Measurements from ENCODE around the gene ELP5.
"Not testable (repeated sequence)": the region's sequence is repeated elsewhere in the genome, so short reads cannot be mapped to it uniquely, and the experiment has no call there.

The ELP5 gene

DNA sequence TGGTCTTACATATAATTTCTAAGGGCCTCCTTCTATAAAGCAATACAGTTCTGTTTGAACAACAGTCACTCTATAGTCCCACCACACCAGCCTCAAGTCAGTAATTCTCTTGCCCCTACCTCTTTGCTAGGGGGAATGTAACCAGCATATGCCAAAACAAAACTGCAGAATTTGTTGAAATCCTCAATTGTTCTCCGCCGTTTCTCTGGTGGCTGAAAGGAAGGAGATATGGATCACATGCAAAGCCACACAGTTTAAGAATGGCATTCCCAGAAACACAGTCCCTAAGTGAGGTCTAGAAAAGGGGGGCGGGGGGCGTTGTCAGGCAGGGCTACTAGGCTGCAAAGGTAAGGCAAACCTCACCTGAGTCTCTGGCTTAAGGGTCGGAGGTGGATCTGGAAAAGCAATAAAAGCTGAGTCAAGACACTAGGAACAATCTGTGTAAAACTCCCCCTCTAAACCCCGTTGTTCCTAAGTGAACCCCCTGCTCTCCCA, 14.7 kb upstream of the ELP5 start:
- DNase-seq = no peak

DNA sequence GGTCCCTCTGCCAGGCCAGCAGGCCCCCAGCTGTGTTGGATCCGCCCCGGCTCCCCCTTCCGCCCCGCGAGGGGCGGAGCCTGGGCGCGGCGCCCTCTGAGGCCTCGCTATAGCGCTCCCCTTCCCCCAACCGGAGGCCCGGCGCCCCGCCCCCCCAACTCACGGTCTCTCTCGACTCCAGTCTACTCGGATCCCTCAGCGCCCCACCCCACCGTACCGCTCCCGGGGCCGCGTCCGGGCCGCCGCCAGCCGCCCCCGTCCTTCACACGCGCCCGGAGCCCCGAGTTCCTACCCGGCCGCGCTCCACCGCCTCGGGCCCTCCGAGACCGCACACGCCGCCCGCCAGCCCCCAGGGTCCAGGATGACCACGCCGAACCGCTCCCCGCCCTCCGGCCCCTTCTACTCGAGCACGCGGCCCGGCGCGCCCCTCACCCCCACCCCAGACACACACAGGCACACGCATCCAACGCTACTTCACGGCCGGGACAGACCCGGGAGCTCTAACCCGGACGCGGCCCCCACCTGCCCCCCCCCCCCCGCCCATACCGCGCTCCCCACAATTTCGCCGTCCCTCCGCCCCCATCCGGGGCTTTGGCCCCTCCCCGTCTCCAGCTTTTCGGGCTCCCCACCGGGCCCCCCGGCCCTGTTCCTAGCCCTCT, 14.1 kb upstream of the ELP5 start:
- peak; percentile 61 to 89 (median 79) for DNase-seq

GRCh38 chr17:7238420-7239090, 13.5 kb upstream of the ELP5 start:
- DNase-seq = peak in 1 of 3 donors; percentile 54

DNA sequence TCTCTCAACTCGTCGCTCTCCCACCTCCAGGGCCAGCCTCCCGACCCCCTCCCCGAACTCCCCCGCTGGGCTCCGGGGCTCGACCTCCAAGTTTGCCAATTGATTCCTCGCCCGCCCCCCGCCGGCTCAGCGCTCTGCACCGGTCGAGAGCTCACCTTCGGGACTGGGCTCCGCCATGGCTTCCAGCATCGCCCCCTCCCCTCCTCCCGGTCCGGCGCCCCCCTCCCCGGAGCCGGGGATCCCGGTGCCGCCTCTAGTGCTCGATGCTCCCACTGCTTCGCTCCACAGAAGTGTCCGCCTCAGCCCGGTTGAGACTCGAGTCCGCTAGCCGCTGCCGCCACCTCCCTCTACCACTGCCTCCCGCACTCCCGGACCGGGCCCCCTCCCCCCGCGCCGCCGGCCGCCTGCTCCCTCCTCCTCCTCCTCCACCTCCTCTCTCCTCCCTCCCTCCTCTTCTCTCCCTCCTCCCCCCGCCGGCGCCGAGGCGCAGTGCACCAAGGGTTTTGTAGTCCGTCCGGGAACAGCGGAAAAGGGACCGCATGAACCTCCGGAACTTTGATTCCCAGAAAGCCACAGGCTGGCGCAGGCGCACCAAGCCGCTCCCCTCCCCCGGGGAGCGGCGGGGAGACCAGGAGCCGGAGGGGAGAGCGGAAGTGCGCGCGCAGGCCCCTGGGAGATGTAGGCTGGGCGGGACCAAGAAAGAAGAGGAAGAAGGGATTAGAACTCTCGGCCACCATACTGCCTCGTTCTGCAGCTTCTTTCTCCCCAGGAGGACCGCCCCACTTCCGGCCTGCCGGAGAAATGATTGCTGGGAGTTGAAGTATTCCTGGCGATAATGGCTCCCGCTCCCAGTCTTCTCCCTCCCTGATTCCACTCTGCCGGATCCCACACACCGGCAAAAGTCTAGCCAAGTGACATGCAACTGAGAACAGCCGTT, 12.7 kb upstream of the ELP5 start, which contains the start of gene PHF23:
Gene PHF23, minus strand, starts transcription at position 367 of the 937 bp plus-strand sequence. Its CDS starts 178 bp downstream, at position 189.
- DNase-seq = peak; percentile 99 to 100 (median 100)

DNA sequence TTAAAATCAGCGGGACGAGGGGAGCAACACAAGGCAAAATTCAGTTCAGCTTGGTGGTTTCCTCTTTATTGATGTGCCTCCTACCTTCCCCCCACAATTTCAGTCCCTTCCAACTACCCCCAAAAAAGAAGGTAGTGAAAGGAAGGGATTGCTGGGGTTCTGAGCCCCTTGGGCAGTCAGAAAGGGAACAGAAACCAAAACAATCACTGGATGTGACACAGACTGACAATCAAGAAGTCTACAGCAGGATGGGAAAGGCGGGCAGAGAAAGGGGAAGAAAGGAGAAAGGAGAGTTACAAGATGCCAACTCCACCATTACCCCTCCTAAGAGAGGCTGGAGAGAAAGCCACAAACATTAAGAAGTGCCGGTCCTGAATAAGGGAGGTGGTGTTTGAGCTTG, 11.6 kb upstream of the ELP5 start:
- DNase-seq = peak; percentile 80 to 88 (median 81)

DNA sequence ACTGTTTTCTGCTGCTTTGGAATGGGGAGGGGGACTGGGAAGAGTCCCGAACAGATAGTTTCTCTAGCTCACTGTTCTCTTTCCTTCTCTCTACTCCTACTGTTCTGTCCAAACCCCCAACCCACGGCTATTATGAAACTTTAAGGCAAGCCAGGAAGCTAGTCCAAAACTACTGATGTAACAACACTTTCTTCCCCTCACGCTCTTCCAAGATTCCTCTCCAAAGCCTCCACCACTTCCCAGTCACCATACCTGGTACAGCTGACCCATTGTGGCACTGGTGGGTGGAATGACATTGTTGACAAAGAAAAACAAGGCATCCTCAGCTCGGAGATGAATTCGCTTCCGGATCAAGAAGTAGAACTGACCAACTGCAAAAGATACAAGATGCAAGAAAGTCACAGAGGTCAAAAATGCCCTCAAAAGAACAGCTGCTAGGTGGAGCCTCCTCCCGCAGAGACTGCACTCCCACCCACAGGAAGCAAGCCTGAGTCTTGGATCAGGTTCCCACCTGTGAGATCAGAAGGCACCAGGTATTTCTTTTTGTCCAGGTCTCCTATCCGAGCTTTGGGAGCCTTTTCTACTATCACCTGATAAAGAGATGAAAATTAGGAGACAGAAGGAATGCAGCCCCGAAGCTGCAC, 10.8 kb upstream of the ELP5 start:
- peak in 2 of 3 donors; percentile 50 to 58 for DNase-seq

DNA sequence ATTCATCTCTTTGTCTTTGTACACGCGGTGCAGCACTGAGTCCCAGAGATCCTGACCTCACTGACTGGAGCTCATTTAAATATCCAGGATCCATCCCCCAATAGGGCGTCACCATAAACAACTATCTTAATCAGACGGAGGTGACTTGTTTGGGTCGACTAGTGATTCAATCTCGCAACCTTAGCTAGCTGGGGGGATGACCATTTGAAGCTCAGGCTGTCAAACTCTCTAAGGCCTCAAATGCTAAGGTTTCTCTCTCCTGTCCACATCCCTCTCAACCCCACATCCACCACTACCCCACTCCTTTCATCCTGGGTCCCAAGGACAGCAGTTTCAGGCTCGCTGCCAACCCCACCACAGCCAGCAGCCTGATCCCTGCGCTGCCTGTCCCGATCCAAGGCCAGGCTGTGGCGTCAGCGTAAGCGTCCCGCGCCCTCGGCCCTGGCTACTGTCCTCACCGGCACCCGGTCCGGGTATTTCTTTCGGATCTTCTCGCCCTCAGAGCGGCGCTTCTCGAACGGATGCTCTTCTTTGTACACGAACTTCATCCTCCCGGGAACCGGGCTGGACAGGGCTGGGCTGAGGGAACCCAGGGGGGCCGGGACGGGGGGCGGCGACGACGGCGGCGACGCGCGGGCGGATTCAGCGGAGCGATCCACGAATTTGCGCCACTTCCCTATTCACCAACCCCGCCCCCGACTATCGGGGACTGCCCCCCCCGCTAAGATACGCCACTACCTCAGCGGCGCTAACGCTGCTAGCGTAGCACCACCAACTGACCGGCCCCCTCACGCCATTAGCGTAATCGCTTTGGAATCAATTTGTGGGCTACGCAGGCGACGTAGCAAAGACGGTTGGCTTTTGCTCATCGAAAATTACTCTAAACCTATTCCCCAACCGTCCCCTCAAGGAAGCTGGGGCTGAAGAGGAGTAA, 10.0 kb upstream of the ELP5 start, which contains the start of gene GABARAP:
Gene GABARAP, minus strand, starts transcription at position 667 of the 934 bp plus-strand sequence. Its CDS starts 119 bp downstream, at position 548.
- peak; percentile 92 to 97 (median 96) for DNase-seq

DNA sequence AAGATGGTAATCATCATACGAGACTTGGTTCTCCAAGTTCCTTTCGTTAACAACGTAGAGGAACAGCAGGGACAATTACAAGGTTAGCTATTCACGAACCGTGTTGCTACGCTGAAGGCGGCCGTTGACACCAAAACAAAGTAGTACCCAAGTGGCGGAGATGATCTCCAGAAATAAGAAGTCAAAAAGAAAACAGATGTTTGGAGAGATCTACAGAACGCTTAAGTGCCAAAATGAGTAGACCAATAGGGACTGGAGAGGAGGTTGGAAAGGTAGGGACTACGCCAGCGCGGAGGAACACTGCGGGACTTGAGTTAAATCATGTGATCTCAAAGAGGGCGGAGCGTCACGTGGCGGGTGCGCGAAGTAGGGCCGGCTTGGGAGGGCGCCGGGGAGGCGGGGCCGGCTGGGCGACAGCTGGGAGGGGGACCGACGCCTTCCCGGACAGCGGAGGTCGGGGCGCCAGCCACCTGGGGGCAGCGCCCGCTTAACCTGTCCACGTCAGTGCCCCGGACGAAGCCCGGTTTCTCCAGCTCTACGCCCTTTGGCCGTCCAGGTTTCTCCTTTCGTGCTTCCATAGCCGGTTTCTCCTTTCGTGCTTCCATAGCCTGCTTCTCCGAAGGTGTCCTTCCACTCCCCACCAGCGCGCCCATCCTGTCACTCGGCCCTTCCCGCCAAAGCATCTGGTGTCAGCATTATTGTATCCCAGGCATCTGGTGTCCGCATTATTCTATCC, 9.1 kb upstream of the ELP5 start:
- peak; percentile 95 to 98 (median 97) for DNase-seq

DNA sequence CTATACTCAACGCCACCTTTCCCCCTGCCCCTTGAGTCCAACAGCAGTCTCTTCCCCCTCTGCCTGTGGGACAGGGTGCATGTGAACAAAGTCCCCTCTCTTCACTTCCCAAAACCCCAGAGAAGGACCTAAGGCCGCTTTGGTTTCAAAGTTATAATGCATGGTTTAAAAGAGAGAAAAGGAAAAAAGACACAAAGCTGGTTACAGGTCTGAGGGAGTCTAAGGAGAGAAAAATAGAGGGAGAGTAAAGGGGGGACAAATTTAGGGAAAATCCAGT, 8.6 kb upstream of the ELP5 start:
- no peak for DNase-seq

GRCh38 chr17:7243838-7244237, 8.2 kb upstream of the ELP5 start:
- not testable (repeated sequence) for DNase-seq

DNA sequence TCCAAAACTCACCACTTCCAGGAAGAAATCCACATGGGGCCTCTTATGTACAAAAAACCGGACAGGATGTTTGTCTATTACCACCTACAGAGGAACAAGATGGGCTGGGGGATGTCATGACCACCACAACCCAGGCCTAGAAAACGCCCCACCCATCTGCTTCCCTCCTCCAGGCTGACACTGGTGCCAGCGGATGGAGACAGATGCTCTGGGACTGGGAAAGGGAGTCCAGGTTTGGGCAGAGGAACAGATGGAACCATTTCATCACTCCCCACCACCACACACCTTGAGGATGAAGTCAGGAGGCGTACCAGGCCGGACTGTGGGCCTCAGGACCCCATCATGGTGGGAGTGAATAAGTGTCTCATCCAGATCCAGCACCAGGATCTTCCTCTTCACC, 5.2 kb upstream of the ELP5 start:
- DNase-seq = no peak

GRCh38 chr17:7248796-7249195, 3.2 kb upstream of the ELP5 start:
- DNase-seq = peak in 2 of 3 donors; percentile 21 to 24

DNA sequence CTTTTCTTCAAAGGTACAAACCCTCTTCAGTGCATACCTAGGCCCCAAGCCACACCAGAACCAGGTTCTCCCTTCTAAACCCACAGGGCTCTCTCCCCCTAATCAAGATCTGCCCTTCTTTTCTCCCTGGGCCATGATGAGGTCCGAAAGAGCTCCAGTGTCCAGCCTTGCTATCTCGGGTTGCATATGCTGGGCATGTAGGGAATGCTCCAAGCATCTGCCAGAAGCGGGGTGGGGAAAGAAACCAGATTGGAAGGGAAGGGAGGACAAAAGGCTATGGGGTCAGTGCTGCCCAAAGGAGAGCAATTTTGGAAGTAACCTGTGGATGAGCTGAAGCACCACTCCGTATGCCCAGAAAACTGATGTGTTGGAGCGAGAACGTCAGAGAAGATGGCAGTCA, 2.8 kb upstream of the ELP5 start:
- DNase-seq = no peak

DNA sequence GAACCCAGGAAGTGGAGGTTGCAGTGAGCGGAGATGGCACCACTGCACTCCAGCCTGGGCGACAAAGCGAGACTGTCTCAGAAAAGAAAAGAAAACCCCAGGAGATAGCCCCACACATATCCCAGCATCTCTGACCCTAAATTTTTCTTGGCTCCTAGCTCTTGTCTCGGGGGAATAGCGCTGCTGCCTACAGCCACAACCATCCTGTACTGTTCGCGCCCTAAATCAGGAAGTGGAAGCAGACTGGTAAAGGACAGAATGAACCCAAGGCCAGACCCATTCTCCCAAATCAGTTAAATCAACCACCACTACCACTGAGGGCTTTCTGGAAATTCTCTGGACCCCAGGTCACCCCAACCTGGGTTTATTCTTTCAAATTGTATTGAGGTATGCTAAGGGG, 2.2 kb upstream of the ELP5 start:
- DNase-seq = peak; percentile 17 to 30 (median 29)

GRCh38 chr17:7250695-7251627, 1.1 kb upstream of the ELP5 start:
- DNase-seq = peak; percentile 72 to 85 (median 77)

GRCh38 chr17:7251661-7252175, 297 bp upstream of the ELP5 start, which contains the start of gene CTDNEP1:
Gene CTDNEP1, minus strand, starts transcription at chr17:7251734. Its CDS starts 438 bp downstream, at chr17:7251296.
- peak; percentile 99 to 100 (median 100) for DNase-seq

GRCh38 chr17:7253082-7253481, 1.1 kb downstream of the ELP5 start:
- DNase-seq = no peak

GRCh38 chr17:7254511-7254910, 2.5 kb downstream of the ELP5 start:
- no peak for DNase-seq
